Measurements from ENCODE around the gene RCN2.
"Not testable (repeated sequence)": the region's sequence is repeated elsewhere in the genome, so short reads cannot be mapped to it uniquely, and the experiment has no call there.

RCN2 gene

DNA sequence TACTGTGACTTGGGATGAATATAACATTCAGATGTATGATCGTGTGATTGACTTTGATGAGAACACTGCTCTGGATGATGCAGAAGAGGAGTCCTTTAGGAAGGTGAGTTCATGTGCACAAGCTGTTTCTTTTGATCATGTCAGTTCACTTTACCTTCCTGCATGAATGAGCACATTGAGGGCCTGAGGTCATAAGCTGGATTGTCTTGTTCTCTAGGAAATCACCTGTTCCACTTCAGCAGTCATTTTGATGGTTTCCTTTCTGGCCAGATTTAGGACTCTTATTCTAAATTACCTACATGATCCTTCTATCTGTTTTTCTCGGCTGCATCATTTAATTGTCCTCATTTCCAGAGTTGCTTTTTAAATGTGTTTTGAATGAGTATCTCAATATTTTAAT, 4.1 kb downstream of the RCN2 start:
- no peak for DNase-seq

- DNase-seq: no peak
These were observed 5.1 kb downstream of the RCN2 start for GRCh38 chr15:76936671-76937070.

GRCh38 chr15:76938752-76939151, 7.2 kb downstream of the RCN2 start:
- DNase-seq: no peak

GRCh38 chr15:76939715-76940114, 8.2 kb downstream of the RCN2 start:
- DNase-seq: peak; percentile 24 to 38

DNA sequence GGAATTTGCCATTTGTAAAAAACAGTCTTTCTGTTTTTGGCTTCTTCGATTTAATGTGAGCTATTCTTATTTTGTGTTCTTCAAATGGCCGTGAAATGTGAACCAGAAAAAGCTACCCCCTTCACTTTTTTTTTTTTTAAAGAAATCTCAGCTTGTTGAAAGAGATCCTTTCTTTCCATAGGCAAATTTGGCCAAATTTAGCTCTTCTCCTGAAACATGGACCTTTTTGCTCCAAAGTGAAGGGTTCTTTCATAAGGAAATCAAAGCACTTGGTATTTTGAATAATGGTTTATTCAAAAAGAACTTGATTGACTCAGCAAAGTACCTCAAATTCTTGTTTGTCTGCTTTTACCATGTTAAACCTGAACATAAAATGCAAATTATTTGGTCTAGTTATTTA, 10.1 kb downstream of the RCN2 start:
- DNase-seq: no peak

- DNase-seq: no peak
These were observed 10.8 kb downstream of the RCN2 start for GRCh38 chr15:76942331-76942730.

DNA sequence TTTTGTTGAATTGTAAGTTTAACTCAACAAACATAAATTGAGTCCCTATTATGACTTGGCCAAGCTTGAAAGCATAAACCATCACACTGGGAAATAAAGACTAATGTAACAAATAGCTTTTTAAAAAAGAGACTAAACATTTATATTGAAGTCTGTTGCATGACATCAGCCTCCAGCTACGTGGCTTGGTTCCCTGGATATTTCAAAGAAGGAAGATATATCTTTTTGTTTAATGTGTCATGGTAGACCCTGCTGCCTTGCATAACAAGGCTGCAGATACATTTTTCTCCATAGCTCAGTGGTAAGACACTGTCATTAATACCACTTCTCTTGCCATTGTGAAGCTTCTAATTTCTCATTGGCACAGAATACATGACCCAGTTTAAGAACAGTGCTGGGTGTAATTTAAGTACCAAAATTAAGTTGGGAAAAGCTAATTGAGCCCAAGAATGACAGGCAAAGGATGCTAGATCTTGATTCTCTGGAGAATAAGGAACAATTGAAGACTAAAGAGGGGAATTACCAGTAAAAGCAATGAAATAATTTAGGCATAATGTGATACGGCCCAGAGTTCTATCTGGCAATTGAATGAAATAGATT, 14.0 kb downstream of the RCN2 start:
- DNase-seq: no peak

GRCh38 chr15:76947454-76947853, 15.9 kb downstream of the RCN2 start:
- no peak for DNase-seq

DNA sequence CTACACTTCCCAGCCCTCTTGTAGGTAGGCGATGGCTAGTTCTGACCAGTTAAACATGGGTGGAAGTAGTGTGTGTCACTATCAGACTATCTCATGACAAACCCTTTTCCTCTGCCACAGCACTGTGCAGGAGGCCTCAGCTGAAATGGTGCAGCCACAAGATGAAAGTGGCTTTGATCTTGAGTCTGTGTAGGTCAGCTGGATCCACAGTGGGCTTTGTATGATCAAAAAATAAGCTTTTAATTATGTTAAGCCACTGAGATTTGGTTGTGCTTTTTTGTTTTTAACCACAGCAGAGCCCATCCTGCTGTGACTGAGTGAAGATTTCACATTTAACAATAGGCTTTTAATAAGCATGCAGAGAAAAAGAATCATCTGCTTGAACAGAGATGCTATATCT, 19.7 kb downstream of the RCN2 start:
- DNase-seq: no peak

GRCh38 chr15:76953913-76954312, 22.4 kb downstream of the RCN2 start:
- DNase-seq: no peak

- no peak for DNase-seq
These were observed 23.2 kb downstream of the RCN2 start for GRCh38 chr15:76954744-76955143.

GRCh38 chr15:76961268-76962011, 29.9 kb downstream of the RCN2 start:
- no peak for DNase-seq

DNA sequence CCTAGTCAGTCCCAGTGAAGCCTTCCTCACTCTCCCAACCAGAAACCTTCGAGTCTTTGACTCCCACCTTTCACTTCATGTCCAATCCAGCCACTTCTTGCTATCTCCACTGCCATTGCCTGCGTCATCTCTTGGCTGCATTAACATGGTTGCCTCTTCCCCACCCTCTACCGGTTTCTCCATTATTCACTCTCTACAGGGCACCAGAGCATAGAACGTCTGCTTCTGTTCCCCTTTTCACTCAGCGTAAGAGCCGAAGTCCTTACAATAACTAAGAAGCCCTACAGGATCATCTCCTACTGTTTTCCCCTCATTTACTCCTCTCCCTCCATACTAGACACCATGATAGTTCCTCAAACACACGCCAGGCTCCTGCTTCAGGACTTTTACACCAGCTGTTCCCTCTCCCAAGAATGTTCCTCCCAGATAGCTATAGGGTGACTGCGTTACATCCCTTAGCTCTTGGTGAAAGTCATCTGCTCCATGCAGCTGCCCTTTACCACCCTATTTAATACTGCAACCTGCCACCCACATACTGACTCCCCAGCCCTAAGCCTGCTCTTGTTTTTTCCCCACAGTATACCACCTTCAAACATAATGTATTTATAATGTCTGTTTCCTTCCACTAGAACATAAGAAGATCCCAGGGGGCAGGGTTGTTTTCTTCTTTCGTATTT, 30.9 kb downstream of the RCN2 start:
- DNase-seq: no peak

DNA sequence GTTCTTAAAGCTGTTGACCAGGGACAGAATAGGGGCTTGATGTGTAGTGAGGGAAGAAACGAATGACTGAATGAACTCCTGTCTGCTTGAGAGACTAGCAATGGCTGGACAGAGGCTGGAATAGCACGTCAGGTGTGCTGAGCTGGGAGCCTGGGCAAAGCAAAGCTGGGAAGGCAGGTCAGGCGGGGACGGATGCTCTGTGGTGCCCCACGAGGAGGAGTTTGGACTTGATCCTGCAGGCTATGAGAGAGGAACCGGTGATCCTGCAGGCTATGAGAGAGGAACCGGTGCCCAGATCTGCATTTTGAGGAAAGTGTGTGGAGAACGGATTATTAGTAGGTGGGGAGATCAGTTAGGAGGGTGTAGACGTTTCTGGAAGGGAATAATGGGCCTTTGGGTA, 32.0 kb downstream of the RCN2 start:
- no peak for DNase-seq

GRCh38 chr15:76964157-76964556, 32.6 kb downstream of the RCN2 start:
- DNase-seq: no peak

DNA sequence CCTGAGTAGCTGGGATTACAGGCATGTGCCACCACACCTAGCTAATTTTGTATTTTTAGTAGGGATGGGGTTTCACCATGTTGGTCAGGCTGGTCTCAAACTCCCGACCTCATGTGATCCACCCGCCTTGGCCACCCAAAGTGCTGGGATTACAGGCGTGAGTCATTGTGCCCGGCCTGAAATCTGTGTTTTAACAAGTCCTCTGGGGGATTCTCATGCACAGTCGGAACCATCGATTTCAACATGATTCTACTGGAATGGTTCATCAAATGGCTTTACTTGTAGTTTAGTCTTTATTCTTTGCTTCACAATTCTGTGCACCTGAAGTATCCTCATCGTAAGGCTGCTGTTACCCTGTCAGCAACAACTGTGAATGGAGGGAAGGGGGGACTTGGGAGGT, 34.5 kb downstream of the RCN2 start:
- DNase-seq: not testable (repeated sequence)

DNA sequence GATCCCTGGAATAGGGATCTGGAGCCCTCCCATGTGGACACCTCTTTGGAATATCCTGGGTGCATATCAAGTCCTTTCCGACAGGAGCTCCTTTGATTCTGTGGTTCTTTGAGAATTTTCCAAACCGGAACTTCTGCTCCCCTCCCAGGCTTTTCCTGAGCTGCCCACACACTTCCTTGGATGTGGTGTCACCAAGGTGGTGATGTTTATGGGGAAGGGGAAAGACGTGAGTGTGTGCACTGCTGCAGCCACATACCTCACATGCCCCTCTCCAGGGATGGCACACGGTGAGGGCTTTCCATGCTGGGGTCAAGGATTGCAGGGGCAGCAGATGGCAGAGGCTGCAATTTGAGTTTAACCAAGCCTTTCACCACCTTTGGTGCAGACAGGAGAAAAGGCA, 35.5 kb downstream of the RCN2 start:
- no peak for DNase-seq

- DNase-seq: no peak
These were observed 36.8 kb downstream of the RCN2 start for GRCh38 chr15:76968306-76968705.

DNA sequence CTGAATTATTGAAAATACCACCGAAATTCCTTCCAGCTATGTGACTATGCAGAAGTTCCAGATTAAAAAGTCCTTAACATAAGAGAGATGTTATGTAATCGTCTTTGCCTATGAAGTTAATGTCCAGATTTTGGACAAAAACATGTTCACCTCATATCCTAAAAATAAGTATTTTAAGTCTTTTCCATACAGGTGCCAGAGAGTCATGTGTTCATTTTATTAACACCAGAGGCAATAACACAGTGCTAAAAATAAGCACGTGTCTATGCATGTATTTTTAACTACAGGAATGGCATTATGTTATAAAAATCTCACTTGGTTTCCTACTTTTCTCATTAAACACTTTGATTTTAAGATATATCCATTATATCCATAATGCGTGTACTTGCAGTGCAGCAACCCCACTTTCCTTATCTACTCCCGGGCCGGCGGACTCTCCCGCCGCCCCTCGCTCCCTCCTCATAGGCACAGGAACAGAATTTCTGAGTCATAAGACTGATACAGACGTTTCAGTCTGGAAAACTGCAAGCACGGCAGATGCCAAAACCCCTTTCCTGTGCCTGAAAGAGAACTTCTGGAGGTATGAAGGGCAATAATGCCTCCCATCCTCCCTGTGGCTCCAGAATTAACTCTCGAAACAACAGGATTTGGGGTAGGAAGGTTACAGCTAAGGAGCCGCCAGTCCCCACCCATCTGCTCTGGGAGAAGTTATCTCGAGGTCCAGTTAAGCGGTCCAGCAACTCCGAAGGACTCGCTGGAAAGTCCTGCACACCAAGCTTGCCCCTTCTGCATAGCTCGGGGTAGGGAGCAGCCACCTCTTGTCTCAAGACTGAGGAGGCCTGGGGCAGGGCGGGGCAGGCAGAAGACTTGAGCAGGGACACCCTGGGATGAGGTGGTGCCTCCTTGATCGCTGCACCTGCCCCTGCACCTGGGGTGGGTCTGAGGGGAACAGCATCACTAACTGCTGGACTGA, 41.1 kb downstream of the RCN2 start:
- DNase-seq: no peak

DNA sequence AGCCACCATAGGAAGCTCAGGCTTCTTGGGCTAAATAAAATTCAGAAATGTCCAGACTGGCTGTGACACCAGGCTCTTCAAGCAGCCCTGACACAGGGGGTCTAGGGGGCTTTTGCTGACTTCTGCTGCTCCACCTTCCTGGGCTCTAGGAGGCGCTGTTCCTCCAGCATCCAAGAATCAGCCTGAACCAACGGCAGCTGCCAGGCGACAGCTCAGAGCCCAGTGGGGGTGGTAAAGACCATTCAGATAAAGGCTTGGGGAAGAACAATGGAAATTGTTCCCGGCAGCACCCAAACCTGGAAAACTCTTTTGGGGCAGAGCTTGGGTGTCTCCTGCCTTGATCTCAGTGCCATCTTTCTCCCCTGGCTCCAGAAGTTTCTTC, 41.8 kb downstream of the RCN2 start:
- peak; percentile 37 to 52 for DNase-seq

DNA sequence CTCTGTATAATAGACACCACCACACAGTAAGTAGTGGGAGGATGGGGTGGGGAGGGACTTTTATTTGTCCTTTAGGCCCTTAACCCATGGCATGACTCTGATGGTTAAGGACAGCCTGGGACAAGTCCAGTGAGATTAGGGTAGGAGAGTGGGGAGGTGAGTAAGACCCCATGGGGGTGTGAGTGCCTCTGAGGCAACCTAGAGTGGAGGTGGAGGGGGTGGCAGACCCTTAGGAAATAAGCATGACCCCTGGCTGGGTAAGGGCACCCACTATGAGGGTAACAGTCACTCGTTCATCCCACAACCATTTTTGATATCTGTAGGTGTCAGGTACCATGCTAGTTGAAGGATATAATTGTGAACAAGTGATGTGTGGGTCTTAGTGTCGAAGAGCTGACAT, 42.4 kb downstream of the RCN2 start:
- DNase-seq: no peak

DNA sequence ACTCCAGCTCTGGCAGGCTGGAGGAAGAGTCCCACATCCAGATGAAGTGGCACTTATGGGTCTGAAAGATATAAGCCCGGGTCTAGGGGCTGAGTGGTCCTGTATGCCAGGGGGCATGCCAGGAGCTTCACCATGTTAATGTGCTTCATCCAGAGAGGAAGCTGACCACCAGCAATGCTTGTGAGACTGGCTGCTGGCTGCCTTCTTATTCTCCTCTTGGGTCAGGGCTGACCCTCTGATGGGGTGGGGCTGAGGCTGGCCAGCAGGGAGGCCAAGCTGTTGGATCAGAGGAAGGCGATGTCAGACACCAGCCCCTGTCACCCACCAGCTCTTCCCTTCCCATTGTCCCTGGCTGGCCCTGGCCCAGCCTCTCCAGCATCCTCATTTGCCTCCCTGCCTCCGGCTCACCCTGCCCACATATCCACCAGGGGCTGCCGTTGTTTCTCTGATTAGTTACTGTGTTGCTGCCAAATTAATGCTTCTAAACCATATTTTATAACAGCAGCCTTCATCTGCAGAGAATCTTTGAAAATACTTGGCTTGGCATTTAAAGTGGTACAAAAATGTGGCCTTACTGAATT, 43.0 kb downstream of the RCN2 start:
- peak in 1 of 2 experiments; percentile 15 for DNase-seq

DNA sequence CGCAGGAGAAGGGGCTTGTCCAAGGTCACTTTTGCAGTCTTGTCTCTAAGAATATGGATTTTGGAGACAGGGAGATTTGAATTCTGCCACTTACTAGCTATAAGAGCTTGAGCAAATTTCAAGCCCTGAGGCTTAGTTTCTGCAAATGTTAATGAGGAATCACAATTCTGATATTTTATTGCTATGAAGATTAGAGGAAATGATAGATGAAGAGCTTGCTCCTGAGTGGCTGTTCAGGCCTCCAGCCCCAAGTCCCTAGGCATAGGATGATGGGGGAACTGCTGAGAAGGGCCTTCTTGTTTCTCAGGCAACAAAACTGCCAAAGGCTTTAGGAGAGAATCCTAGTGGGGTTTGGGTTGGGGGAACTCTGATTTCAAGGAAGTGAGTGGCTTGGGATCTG, 44.6 kb downstream of the RCN2 start:
- DNase-seq: no peak
